Measurements from ENCODE around the gene MRAS. TPM values are rescaled to one million over a fixed set of nuclear protein-coding genes. Genes with fewer than 3 reads are reported as not detected.

MRAS gene
- total RNA-seq, 2 experiments from 2014 or later, result 0.07 TPM; not detected in 1

DNA sequence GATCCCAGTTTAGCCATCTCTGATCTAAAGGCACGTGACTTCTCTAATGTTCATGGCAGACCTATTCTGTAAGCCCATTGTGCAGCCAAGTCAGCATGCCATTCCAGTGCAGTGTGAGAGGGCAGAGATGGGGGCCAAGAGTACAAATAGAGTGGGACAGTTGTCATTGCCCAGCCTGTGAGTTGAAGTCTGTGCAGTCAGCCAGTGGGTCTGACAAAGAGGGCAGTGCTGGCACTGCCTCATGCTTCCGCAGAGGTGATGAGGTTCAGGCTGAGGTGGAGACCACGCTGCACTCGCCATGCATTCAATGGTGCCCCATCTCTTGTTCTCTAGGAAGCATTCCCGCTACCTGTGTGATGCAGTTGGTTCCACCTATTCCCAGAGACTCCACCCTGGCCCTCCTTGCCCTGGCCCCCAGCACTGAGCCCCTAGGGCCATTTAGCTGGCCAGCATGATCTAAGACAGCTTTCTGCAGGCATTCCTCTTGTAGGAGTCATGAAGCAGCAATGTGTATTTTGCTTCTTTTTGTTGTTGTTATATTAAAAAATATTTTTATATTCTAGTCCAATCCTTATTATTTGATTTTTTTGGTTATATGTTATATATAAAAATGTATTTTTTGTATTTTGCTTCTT, 3.7 kb downstream of the MRAS start:
- Mint-ChIP-seq H3K4me3 (no peak overlapping the region), H3K36me3 (ENCODE audit: low read depth) (no peaks in the 10 kb centered on the region), H3K27me3 (peaks cover 26% of the 10 kb centered on the region), H3K27ac (no peak overlapping the region), H3K9me3 (no peaks in the 10 kb centered on the region), H3K4me1 (ENCODE audit: low read depth) (peaks cover 4% of the 10 kb centered on the region)
- intact Hi-C loops (cut with micrococcal nuclease), result no loop called here
- ChIA-PET CTCF (interaction anchor here (3.4 kb wide), 1 partner anchor 20 kb away, joined by 16 read pairs; no protein-coding TSS in a partner anchor), POLR2A (no interaction called here)
- ATAC-seq, result no peak
- TF ChIP-seq CTCF (IDR thresholded peaks at IDR 0.05), result no peak
- no peak for DNase-seq

- Mint-ChIP-seq H3K27me3 (peaks cover 13% of the 10 kb centered on the region), H3K27ac (no peak overlapping the region), H3K4me3 (no peak overlapping the region), H3K4me1 (ENCODE audit: low read depth) (no peaks in the 10 kb centered on the region), H3K9me3 (no peaks in the 10 kb centered on the region), H3K36me3 (ENCODE audit: low read depth) (no peaks in the 10 kb centered on the region)
- ATAC-seq, result no peak
- ChIA-PET CTCF (interaction anchor here (0.8 kb wide), 1 partner anchor 272 kb away, joined by 3 read pairs; no protein-coding TSS in a partner anchor), POLR2A (no interaction called here)
- no peak for TF ChIP-seq CTCF (IDR thresholded peaks at IDR 0.05)
- intact Hi-C loops (cut with micrococcal nuclease), result no loop called here
- DNase-seq, result no peak
These were observed 6.0 kb downstream of the MRAS start for GRCh38 chr3:138354376-138354775.

DNA sequence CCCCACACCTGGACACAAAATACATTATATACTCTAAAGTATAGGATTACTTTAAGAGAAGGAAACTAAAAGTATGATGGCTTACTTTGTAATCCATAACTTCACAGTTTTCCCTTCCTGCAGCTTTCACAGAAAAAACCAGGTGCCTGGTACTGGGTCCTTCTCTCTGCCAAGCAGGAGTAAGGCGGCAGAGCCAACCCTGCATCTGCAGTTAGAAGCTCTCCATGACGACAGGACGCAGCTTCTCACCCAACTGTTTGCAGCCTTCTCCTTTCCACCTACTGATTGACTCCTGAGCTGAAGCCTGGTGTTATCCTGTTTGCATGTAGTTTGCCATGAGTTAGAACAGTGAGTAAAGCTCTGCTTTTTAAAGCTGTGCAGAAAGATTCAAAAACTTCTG, 6.7 kb downstream of the MRAS start:
- ATAC-seq (no peak), DNase-seq (no peak)
- no peaks in the 10 kb centered on the region for H3K36me3 Mint-ChIP-seq (ENCODE audit: low read depth)
- ChIA-PET CTCF (interaction anchor here (0.8 kb wide), 1 partner anchor 273 kb away, joined by 3 read pairs; no protein-coding TSS in a partner anchor), POLR2A (interaction anchor here (0.5 kb wide), 1 partner anchor 205 kb away, joined by 3 read pairs; no protein-coding TSS in a partner anchor)
- no peak overlapping the region for H3K4me3 Mint-ChIP-seq
- no peaks in the 10 kb centered on the region for H3K9me3 Mint-ChIP-seq
- intact Hi-C loops (cut with micrococcal nuclease), result no loop called here
- H3K27me3 Mint-ChIP-seq, result peaks cover 9% of the 10 kb centered on the region
- no peaks in the 10 kb centered on the region for H3K4me1 Mint-ChIP-seq (ENCODE audit: low read depth)
- no peak overlapping the region for H3K27ac Mint-ChIP-seq
- TF ChIP-seq CTCF (IDR thresholded peaks at IDR 0.05), result no peak

- Mint-ChIP-seq H3K4me1 (ENCODE audit: low read depth) (no peaks in the 10 kb centered on the region), H3K36me3 (ENCODE audit: low read depth) (no peaks in the 10 kb centered on the region), H3K27ac (no peak overlapping the region), H3K9me3 (no peaks in the 10 kb centered on the region), H3K27me3 (peaks cover under 1% of the 10 kb centered on the region), H3K4me3 (no peak overlapping the region)
- intact Hi-C loops (cut with micrococcal nuclease), result no loop called here
- ChIA-PET POLR2A (no interaction called here), CTCF (no interaction called here)
- ATAC-seq, result no peak
- TF ChIP-seq CTCF (IDR thresholded peaks at IDR 0.05), result no peak
- no peak for DNase-seq
These were observed 8.5 kb downstream of the MRAS start for GRCh38 chr3:138356730-138357405.
